Gastroesophageal sphincter (tissue), 4 donors: ENCODE results near the gene TNS1. TPM values are rescaled to one million over a fixed set of nuclear protein-coding genes. Genes with fewer than 3 reads are reported as not detected.

Experiments used
- ATAC-seq: fragments of 150-250 bp; one replicate; pipeline ENCODE4 v1.9.1; 2016; ENCODE audit warnings: mild to moderate bottlenecking, moderate library complexity
- H3K27ac ChIP-seq, 4 donors: fragments of 200-600 bp; sonication (generic) in 3 of 4; 1 replicate in 3 of 4; 2 replicates in 1 of 4; pipeline ENCODE4 v1.5.1; 2016 to 2019
- H3K27me3 ChIP-seq: fragments of 200-600 bp; sonication (generic); one replicate; pipeline ENCODE4 v1.5.1; 2019
- H3K36me3 ChIP-seq, 2 donors: fragments of 200-600 bp; sonication (generic); one replicate each; pipeline ENCODE4 v1.5.1; 2019; ENCODE audit warnings: control low read depth in 1 of 2
- H3K4me1 ChIP-seq, 3 donors: fragments of 200-600 bp; sonication (generic); 1 replicate in 2 of 3; 2 replicates in 1 of 3; pipeline ENCODE4 v1.5.1; 2016 to 2019; ENCODE audit warnings: control low read depth in 2 of 3
- H3K4me3 ChIP-seq, 2 donors: fragments of 200-600 bp; sonication (generic); one replicate each; pipeline ENCODE4 v1.5.1; 2019; ENCODE audit warnings: mild to moderate bottlenecking in 1 of 2, moderate library complexity in 1 of 2
- H3K9me3 ChIP-seq, 3 donors: fragments of 200-600 bp; sonication (generic); one replicate each; pipeline ENCODE4 v1.5.1; 2017 to 2019; ENCODE audit warnings: control low read depth in 2 of 3
- EP300 ChIP-seq: sonication (generic); formaldehyde crosslinking; IDR thresholded peaks from one replicate; pipeline ENCODE4 v1.6.1; 2017; ENCODE audit warnings: antibody characterized with exemption, mild to moderate bottlenecking
- POLR2A ChIP-seq, 2 donors: fragments of 450-650 bp; IDR thresholded peaks; one replicate each; pipeline ENCODE4 v1.6.1; 2017; ENCODE audit warnings: antibody characterized with exemption in 2 of 2, mild to moderate bottlenecking in 2 of 2, moderate library complexity in 1 of 2
- POLR2AphosphoS5 ChIP-seq: sonication (generic); formaldehyde crosslinking; IDR thresholded peaks from one replicate; pipeline ENCODE4 v1.6.1; 2017; ENCODE audit warnings: antibody characterized with exemption
- WGBS, 2 donors: methylation state at CpG; one replicate each; pipeline ENCODE4 v1.1.5; 2018; ENCODE audit warnings: low coverage in 1 of 2; 5-methylcytosine and 5-hydroxymethylcytosine counted together
- total RNA-seq, 4 donors: library from RNA; depleted of rRNA; stranded (reverse); fragments of >200 nt; gene quantifications; one replicate each; pipeline ENCODE4 v1.1.0, GENCODE V29; 2016
- TF ChIP-seq, protein P1 (sequence below), 4 experiments: fragments of 200-600 bp in 2 of 4; fragments of 450-650 bp in 2 of 4; sonication (generic) in 1 of 4; IDR thresholded peaks; one replicate each; pipeline ENCODE4 v1.5.1; 2017 to 2019; ENCODE audit warnings: antibody characterized with exemption in 4 of 4, mild to moderate bottlenecking in 2 of 4, moderate library complexity in 2 of 4

TNS1 gene
- total RNA-seq, 4 donors from 2014 or later = 825 to 2,193 (median 1,462) TPM

DNA sequence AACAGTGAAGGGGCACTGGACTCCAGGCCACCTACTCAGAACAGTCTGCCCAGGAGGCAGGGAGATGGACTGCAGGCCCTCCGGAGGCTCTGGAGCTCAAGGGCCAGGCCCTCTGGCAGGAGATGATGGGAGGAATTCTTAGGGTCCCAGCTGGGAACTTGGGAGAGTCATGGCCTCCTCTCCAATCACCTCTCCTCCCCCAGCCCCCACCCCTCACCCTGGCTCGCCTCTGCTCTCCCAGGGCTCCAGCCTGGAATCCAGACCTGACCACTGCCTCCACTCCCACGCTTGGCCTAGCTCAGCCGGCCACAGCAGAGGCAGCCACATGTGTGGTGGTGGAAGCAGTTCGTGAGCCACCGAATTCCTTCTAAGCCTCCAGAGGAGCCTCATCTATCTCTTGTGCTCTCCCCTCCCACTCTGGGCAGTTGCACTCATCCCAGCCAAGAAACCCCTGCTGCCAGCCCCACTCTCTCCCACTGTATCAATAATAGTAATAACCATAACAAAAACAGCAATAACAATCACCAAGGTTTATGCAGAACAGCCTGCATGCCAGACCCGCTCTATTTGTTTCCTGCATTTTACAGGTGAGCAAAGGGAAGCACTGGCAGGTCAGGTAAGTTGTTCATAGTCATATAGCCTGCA, 67.4 kb downstream of the TNS1 start:
- Histone ChIP-seq H3K36me3 (peaks cover 0 to 5% of the 10 kb centered on the region in 2 donors), H3K27me3 (no peaks in the 10 kb centered on the region), H3K4me1 (peaks cover 3 to 100% (median 68%) of the 10 kb centered on the region in 3 donors), H3K27ac (peak overlapping the region; percentile 97), H3K4me3 (peak overlapping the region; percentile 68 to 86), H3K9me3 (no peaks in the 10 kb centered on the region)
- TF ChIP-seq, protein P1, sequence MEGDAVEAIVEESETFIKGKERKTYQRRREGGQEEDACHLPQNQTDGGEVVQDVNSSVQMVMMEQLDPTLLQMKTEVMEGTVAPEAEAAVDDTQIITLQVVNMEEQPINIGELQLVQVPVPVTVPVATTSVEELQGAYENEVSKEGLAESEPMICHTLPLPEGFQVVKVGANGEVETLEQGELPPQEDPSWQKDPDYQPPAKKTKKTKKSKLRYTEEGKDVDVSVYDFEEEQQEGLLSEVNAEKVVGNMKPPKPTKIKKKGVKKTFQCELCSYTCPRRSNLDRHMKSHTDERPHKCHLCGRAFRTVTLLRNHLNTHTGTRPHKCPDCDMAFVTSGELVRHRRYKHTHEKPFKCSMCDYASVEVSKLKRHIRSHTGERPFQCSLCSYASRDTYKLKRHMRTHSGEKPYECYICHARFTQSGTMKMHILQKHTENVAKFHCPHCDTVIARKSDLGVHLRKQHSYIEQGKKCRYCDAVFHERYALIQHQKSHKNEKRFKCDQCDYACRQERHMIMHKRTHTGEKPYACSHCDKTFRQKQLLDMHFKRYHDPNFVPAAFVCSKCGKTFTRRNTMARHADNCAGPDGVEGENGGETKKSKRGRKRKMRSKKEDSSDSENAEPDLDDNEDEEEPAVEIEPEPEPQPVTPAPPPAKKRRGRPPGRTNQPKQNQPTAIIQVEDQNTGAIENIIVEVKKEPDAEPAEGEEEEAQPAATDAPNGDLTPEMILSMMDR (IDR thresholded peaks at IDR 0.05) = no peak
- TF ChIP-seq POLR2A (IDR thresholded peaks at IDR 0.05) (no peak), POLR2AphosphoS5 (no peak), EP300 (no peak)
- 8 to 25% methylated on average over 2 of the region's 7 CpGs for WGBS, 2 donors
- no peak for ATAC-seq

DNA sequence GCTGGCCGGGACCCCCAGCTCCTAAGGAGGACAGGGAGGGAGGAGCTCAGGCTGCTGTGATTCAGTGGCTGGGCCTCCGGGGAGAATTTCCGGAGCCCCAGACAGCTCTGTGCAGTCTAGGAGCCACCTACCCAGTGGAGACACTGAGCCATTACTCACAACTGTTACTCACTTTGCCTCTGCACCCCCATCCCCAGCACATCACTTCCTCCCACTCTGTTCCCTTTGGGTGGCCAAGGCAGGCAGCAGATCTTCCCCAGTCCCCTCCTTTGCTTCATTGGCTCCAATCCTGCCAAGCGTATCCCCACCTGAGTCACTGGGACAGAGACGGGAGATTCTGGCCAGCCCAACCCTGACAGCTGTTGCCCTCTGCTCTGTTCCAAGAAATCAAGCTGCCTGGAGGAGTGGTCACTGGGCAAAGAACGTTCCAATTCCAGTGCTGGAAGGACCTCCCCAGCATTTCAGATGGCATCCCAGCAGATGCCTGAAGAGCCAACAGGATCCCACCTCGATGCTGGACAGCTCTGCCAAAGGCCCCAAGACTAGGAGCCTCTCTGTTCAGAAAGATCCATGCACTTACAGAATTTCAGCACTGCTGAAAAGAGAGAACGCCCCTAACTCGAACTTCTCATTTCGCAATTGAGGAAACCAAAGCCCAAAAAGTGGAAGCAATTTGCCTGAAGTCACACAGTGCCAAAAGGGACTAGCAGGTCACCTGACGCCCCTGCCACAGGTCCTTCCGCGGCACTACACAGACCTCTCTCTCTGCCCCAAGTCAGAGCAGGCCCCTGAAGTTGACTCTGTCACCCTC, 68.3 kb downstream of the TNS1 start:
- Histone ChIP-seq H3K36me3 (peaks cover 0 to 5% of the 10 kb centered on the region in 2 donors), H3K4me3 (peak overlapping the region; percentile 68 to 86), H3K9me3 (no peaks in the 10 kb centered on the region), H3K27me3 (no peaks in the 10 kb centered on the region), H3K4me1 (peaks cover 3 to 100% (median 72%) of the 10 kb centered on the region in 3 donors), H3K27ac (peak overlapping the region; percentile 97)
- WGBS, 2 donors = 0 to 9% methylated on average over 4 to 9 of the region's 13 CpGs
- ATAC-seq = peak; percentile 46
- TF ChIP-seq EP300 (no peak), POLR2AphosphoS5 (peak; percentile 92), POLR2A (IDR thresholded peaks at IDR 0.05) (peak; percentile 19 to 36)
- TF ChIP-seq, protein P1 (IDR thresholded peaks at IDR 0.05) = peak in 1 of 4 experiments; percentile 16

DNA sequence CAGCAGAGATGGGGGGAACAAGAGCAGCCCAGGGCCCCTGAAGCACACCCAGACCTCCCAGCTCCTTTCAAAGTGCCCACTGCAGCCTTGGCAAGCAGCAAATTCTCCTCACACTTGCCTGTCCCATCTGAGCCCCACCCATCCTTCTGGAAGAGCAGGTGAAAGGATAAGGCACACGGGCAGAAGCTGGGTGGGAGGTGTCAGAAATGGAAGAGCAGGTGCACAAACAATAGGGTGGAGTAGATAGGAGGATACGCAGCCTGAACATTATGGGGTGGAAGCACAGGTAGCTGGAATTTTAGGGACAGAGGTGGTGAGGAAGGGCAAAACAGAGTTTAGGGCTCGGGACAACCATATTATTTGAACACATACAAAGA, 69.2 kb downstream of the TNS1 start:
- WGBS, 2 donors = 33 to 39% methylated on average over 2 to 3 of the region's 3 CpGs
- Histone ChIP-seq H3K9me3 (no peaks in the 10 kb centered on the region), H3K27me3 (no peaks in the 10 kb centered on the region), H3K27ac (peak overlapping the region; percentile 97), H3K36me3 (peaks cover 0 to 5% of the 10 kb centered on the region in 2 donors), H3K4me3 (peak overlapping the region; percentile 68 to 86), H3K4me1 (peaks cover 10 to 100% (median 78%) of the 10 kb centered on the region in 3 donors)
- no peak for ATAC-seq
- TF ChIP-seq, protein P1 (IDR thresholded peaks at IDR 0.05) = no peak
- TF ChIP-seq POLR2A (IDR thresholded peaks at IDR 0.05) = no peak
- no peak for TF ChIP-seq POLR2AphosphoS5
- no peak for TF ChIP-seq EP300

DNA sequence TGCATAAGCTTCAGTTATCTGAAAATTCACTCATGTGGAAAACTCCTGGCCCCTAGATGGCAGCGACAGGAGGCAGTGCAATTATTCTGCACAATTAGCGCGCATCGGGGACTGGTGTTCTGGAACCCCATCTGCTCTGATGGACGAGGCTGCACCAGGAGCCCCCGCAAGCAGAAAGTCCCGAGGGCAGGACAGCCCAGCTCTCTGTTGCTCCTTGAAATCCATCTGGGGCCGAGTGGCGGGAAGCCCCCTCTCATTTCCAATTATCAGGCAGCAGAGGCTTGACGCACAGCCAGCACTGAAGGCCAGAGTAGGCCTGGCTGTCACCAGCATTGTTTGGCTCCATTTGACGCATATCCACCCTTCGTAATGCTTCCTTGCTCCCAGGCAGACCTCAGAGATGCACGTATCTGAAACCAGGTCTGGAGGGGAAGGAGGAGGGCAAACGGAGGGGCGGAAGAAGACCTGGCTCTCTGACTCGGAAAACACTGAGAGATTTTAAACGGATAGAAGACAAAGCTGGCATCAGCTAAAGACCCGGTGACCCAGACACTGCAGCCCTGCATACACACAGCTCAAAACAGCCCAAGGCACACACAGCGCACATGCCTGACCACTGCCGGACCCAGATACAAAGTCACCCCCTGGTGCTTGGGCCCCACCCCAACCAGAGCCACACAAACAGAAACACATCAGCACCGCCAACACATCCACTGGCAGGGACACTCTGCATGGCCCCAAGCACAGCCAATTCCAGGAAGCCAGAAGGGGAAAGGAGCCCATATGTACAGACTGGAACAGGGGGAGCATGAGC, 69.8 kb downstream of the TNS1 start:
- Histone ChIP-seq H3K4me3 (peak overlapping the region; percentile 68 to 86), H3K27ac (peak overlapping the region; percentile 97), H3K9me3 (no peaks in the 10 kb centered on the region), H3K4me1 (peaks cover 10 to 100% (median 80%) of the 10 kb centered on the region in 3 donors), H3K36me3 (peaks cover 0 to 5% of the 10 kb centered on the region in 2 donors), H3K27me3 (no peaks in the 10 kb centered on the region)
- no peak for ATAC-seq
- 20% methylated on average over 1 of the region's 21 CpGs; no CpG with 5 or more reads in 1 of the 2 donors for WGBS, 2 donors
- TF ChIP-seq, protein P1 (IDR thresholded peaks at IDR 0.05) = peak in 2 of 4 experiments; percentile 9 to 17
- TF ChIP-seq EP300 (no peak), POLR2AphosphoS5 (peak; percentile 94), POLR2A (IDR thresholded peaks at IDR 0.05) (no peak)
